H1 (cell line): ENCODE results near the gene KCNJ18. TPM values are rescaled to one million over a fixed set of nuclear protein-coding genes. Genes with fewer than 3 reads are reported as not detected.
"Not testable (repeated sequence)": the region's sequence is repeated elsewhere in the genome, so short reads cannot be mapped to it uniquely, and the experiment has no call there.

Source experiments
- CTCF ChIA-PET: fragments of 300-600 bp; sonication (Branson Sonifier 250); formaldehyde crosslinking; loops from one replicate; lab custom pipeline; 2021; ENCODE audit not compliant: partially characterized antibody; lab: Charles Lee
- POLR2A ChIA-PET: fragments of 300-600 bp; sonication (Branson Sonifier 250); formaldehyde crosslinking; loops from one replicate; lab custom pipeline; 2021; ENCODE audit warnings: inconsistent platforms; ENCODE audit not compliant: partially characterized antibody; lab: Charles Lee
- DNase-seq, 2 experiments: peaks; one replicate each; pipeline versions ENCODE4 v3.0.0 to v3.0.0-alpha.2; 2010 to 2022; ENCODE audit warnings: low spot score in 2 of 2, low read depth in 1 of 2, mixed read lengths in 1 of 2
- FAIRE-seq: peaks from 2 replicates; lab custom pipeline; 2011; peaks lifted over from hg19 to GRCh38; lab: Jason Lieb, UNC
- H2AFZ ChIP-seq: 2 replicates; pipeline ENCODE4 v1.8.1; 2012; ENCODE audit warnings: low read length, inconsistent platforms
- H2AK5ac ChIP-seq: 2 replicates; pipeline ENCODE4 v1.6.1; 2013; ENCODE audit warnings: low read depth, low read length
- H2BK120ac ChIP-seq: replicated peaks from 2 replicates; pipeline ENCODE3; 2013; ENCODE audit warnings: low read depth, low read length, inconsistent platforms
- H2BK12ac ChIP-seq: 2 replicates; pipeline ENCODE4 v1.6.1; 2013; ENCODE audit warnings: low read depth, low read length
- H2BK15ac ChIP-seq: 2 replicates; pipeline ENCODE4 v1.6.1; 2013; ENCODE audit warnings: low read length
- H2BK20ac ChIP-seq: 2 replicates; pipeline ENCODE4 v1.6.1; 2013; ENCODE audit warnings: low read length
- H2BK5ac ChIP-seq: 2 replicates; pipeline ENCODE4 v1.6.1; 2013; ENCODE audit warnings: low read depth, low read length
- H3K14ac ChIP-seq: 2 replicates; pipeline ENCODE4 v1.6.1; 2013; ENCODE audit warnings: inconsistent platforms; ENCODE audit not compliant: insufficient read length
- H3K18ac ChIP-seq: 2 replicates; pipeline ENCODE4 v1.6.1; 2013; ENCODE audit warnings: low read length; ENCODE audit errors: extremely low read depth
- H3K23ac ChIP-seq: 2 replicates; pipeline ENCODE4 v1.6.1; 2013; ENCODE audit warnings: inconsistent platforms; ENCODE audit not compliant: insufficient read length
- H3K23me2 ChIP-seq: 2 replicates; pipeline ENCODE4 v1.6.1; 2013; ENCODE audit warnings: low read depth, low read length
- H3K27ac ChIP-seq: 2 replicates; pipeline ENCODE4 v1.6.1; 2011; ENCODE audit warnings: low read depth, low read length, inconsistent platforms
- H3K27me3 ChIP-seq, 4 experiments: replicated peaks in 1 of 4; 1 replicate in 1 of 4; 2 replicates in 3 of 4; pipeline versions ENCODE4 v1.6.1 to v1.8.1; 2011 to 2013; ENCODE audit warnings: low read length in 3 of 4, mild to moderate bottlenecking in 3 of 4, inconsistent platforms in 2 of 4, mixed read lengths in 2 of 4, moderate library complexity in 1 of 4; ENCODE audit not compliant: control insufficient read depth in 3 of 4, insufficient read depth in 3 of 4; ENCODE audit errors: extremely low read depth in 1 of 4
- H3K36me3 ChIP-seq, 4 experiments: 2 replicates each; pipeline versions ENCODE4 v1.6.1 to v1.8.1; 2011 to 2013; ENCODE audit warnings: mild to moderate bottlenecking in 4 of 4, low read length in 3 of 4, moderate library complexity in 2 of 4, control low read depth in 1 of 4, inconsistent platforms in 1 of 4; ENCODE audit not compliant: insufficient read depth in 4 of 4, control insufficient read depth in 2 of 4
- H3K4ac ChIP-seq: replicated peaks from 2 replicates; pipeline ENCODE3; 2013; ENCODE audit warnings: low read length, low read depth, mixed read lengths, inconsistent platforms; ENCODE audit not compliant: insufficient read length
- H3K4me1 ChIP-seq, 4 experiments: replicated peaks in 1 of 4; 1 replicate in 1 of 4; 2 replicates in 3 of 4; pipeline versions ENCODE4 v1.6.1 to v1.8.1; 2011 to 2013; ENCODE audit warnings: low read length in 3 of 4, inconsistent platforms in 2 of 4, mixed read lengths in 1 of 4; ENCODE audit not compliant: insufficient read depth in 4 of 4, control insufficient read depth in 3 of 4
- H3K4me2 ChIP-seq, 2 experiments: 2 replicates each; pipeline versions ENCODE4 v1.6.1 to v1.8.1; 2011 to 2013; ENCODE audit warnings: low read depth in 2 of 2, low read length in 2 of 2, control low read depth in 1 of 2, inconsistent platforms in 1 of 2, mild to moderate bottlenecking in 1 of 2; ENCODE audit not compliant: insufficient read depth in 1 of 2
- H3K4me3 ChIP-seq, 4 experiments: fragments of 200-600, 300-600 bp in 1 of 4; sonication (generic), shearing (Covaris generic), sonication (Bioruptor Twin) in 1 of 4; 2 replicates each; pipeline versions ENCODE4 v1.5.1 to v1.8.1; 2011 to 2016; ENCODE audit warnings: low read length in 4 of 4, low read depth in 3 of 4, control low read depth in 2 of 4, inconsistent platforms in 2 of 4, mild to moderate bottlenecking in 2 of 4, mixed read lengths in 1 of 4, moderate library complexity in 1 of 4; ENCODE audit not compliant: insufficient read depth in 2 of 4; ENCODE audit errors: extremely low read depth in 1 of 4
- H3K56ac ChIP-seq: replicated peaks from 2 replicates; pipeline ENCODE3; 2013; ENCODE audit warnings: low read depth, mild to moderate bottlenecking, mixed read lengths, low read length, inconsistent platforms; ENCODE audit not compliant: insufficient read length
- H3K79me1 ChIP-seq: 2 replicates; pipeline ENCODE4 v1.6.1; 2013; ENCODE audit warnings: low read depth, low read length, control low read depth
- H3K79me2 ChIP-seq, 2 experiments: 2 replicates each; pipeline versions ENCODE4 v1.6.1 to v1.8.1; 2012 to 2013; ENCODE audit warnings: low read length in 2 of 2, mild to moderate bottlenecking in 2 of 2, inconsistent platforms in 1 of 2; ENCODE audit not compliant: insufficient read depth in 2 of 2, control insufficient read depth in 1 of 2
- H3K9ac ChIP-seq, 4 experiments: replicated peaks in 1 of 4; 1 replicate in 1 of 4; 2 replicates in 3 of 4; pipeline versions ENCODE4 v1.6.1 to v1.8.1; 2011 to 2013; ENCODE audit warnings: low read depth in 3 of 4, low read length in 3 of 4, control low read depth in 2 of 4, mild to moderate bottlenecking in 2 of 4, moderate library complexity in 2 of 4, inconsistent platforms in 1 of 4; ENCODE audit errors: extremely low read depth in 1 of 4
- H3K9me3 ChIP-seq, 2 experiments: 2 replicates each; pipeline versions ENCODE4 v1.6.1 to v1.8.1; 2012 to 2013; ENCODE audit warnings: mild to moderate bottlenecking in 2 of 2, moderate library complexity in 2 of 2, control low read depth in 1 of 2, inconsistent platforms in 1 of 2, low read depth in 1 of 2, low read length in 1 of 2, mixed read lengths in 1 of 2; ENCODE audit not compliant: insufficient read depth in 2 of 2
- H4K20me1 ChIP-seq, 2 experiments: replicated peaks in 1 of 2; 2 replicates each; pipeline versions ENCODE3 to v1.8.1; 2011 to 2013; ENCODE audit warnings: inconsistent platforms in 2 of 2, low read length in 2 of 2, mild to moderate bottlenecking in 1 of 2; ENCODE audit not compliant: insufficient read depth in 2 of 2, control insufficient read depth in 1 of 2
- H4K5ac ChIP-seq: 2 replicates; pipeline ENCODE4 v1.6.1; 2013; ENCODE audit warnings: low read length, low read depth, mixed read lengths, inconsistent platforms; ENCODE audit not compliant: insufficient read length
- H4K8ac ChIP-seq: 2 replicates; pipeline ENCODE4 v1.8.0; 2013; ENCODE audit warnings: mild to moderate bottlenecking, moderate library complexity, low read length, inconsistent platforms; ENCODE audit not compliant: insufficient read depth; ENCODE audit errors: extremely low read depth
- H4K91ac ChIP-seq: replicated peaks from 2 replicates; pipeline ENCODE3; 2013; ENCODE audit warnings: low read length, mixed read lengths, inconsistent platforms; ENCODE audit not compliant: insufficient read length
- WGBS, 2 experiments: shearing (Covaris generic) in 1 of 2; methylation state at CpG; one replicate each; pipeline versions ENCODE4 v1.1.6 to v1.1.7; 2013 to 2015; ENCODE audit warnings: low lambda C conversion rate in 2 of 2, mixed read lengths in 2 of 2, inconsistent platforms in 1 of 2, low coverage in 1 of 2, missing lambda C conversion rate in 1 of 2; ENCODE audit not compliant: insufficient replicate concordance in 2 of 2, insufficient coverage in 1 of 2, insufficient read length in 1 of 2; ENCODE audit errors: extremely low coverage in 1 of 2, missing lambda C conversion rate in 1 of 2; 5-methylcytosine and 5-hydroxymethylcytosine counted together
- polyA plus RNA-seq, 7 experiments: library from polyadenylated mRNA; depleted of rRNA in 3 of 7; stranded (reverse) in 5 of 7; unstranded in 2 of 7; fragments of >200 nt in 5 of 7; fragments of 200-250 nt in 2 of 7; gene quantifications; 1 replicate in 5 of 7; 2 replicates in 1 of 7; 4 replicates in 1 of 7; pipeline versions ENCODE4 v1.2.1 to v1.2.3, GENCODE V29; 2011 to 2013; ENCODE audit warnings: missing spikeins in 2 of 7, mixed read lengths in 2 of 7
- total RNA-seq: library from RNA; stranded (reverse); fragmentation: NEBNext Ultra II Directional; extraction: Animal tissue kit (Norgen Biotek cat#: 25700); gene quantifications from 2 replicates; pipeline ENCODE4 v1.2.1, GENCODE V29; 2021

KCNJ18 gene
- total and polyA plus RNA-seq, 2 of the 8 experiments (the other 6 are each of a cell fraction or from before 2014, with no cell fraction given), result not detected

DNA sequence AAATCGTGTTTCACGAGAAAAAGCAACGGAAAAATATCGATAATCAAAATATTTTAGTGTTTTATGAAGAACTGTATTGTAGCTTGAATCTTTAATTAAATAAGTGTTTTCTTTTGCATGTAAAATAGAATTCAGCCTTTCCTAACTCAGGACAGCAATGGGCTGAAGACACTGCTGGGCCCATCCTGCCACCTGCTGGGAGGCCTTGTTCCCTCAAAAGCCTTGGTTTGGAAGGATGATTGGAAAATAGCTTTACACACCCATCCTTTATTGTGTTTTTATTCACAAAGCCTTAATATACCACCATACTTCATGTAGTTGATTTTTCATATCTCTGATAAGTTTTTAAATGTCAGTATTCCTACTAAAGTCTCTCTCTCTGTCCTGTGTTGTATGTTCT is 43.5 kb downstream of the KCNJ18 start:
- H2BK15ac ChIP-seq, H4K20me1 ChIP-seq, H3K4me1 ChIP-seq, H3K56ac ChIP-seq, H3K18ac ChIP-seq, H2BK12ac ChIP-seq, H3K79me2 ChIP-seq, H3K9ac ChIP-seq, POLR2A ChIA-PET, H3K4me2 ChIP-seq, H3K14ac ChIP-seq, H3K27me3 ChIP-seq, H3K4me3 ChIP-seq, H2AFZ ChIP-seq, DNase-seq, H3K23ac ChIP-seq, H2BK5ac ChIP-seq, H3K27ac ChIP-seq, H4K5ac ChIP-seq, H3K36me3 ChIP-seq, H2AK5ac ChIP-seq, H3K79me1 ChIP-seq, CTCF ChIA-PET, H4K91ac ChIP-seq, H4K8ac ChIP-seq, FAIRE-seq, H2BK20ac ChIP-seq, H3K23me2 ChIP-seq, H2BK120ac ChIP-seq, H3K4ac ChIP-seq: not testable (repeated sequence)
- 86% methylated on average over 4 of the region's 4 CpGs; no CpG with 5 or more reads in 1 of the 2 experiments for WGBS, 2 experiments
- peaks cover 13 to 54% of the 10 kb centered on the region in 2 experiments; a peak in 3 of 4 replicates for H3K9me3 ChIP-seq

GRCh38 chr17:21737015-21737580 is 44.8 kb downstream of the KCNJ18 start:
- POLR2A ChIA-PET, H4K20me1 ChIP-seq, H3K27ac ChIP-seq, H3K18ac ChIP-seq, H3K14ac ChIP-seq, H3K36me3 ChIP-seq, H2AK5ac ChIP-seq, H3K23me2 ChIP-seq, H2BK20ac ChIP-seq, H3K79me1 ChIP-seq, H3K4me2 ChIP-seq, H2AFZ ChIP-seq, H3K27me3 ChIP-seq, H2BK12ac ChIP-seq, H3K56ac ChIP-seq, H3K4me1 ChIP-seq, DNase-seq, H3K4ac ChIP-seq, H2BK120ac ChIP-seq, FAIRE-seq, H4K91ac ChIP-seq, H4K5ac ChIP-seq, H3K23ac ChIP-seq, H3K79me2 ChIP-seq, H4K8ac ChIP-seq, H3K9ac ChIP-seq, H2BK5ac ChIP-seq, H2BK15ac ChIP-seq, H3K4me3 ChIP-seq: not testable (repeated sequence)
- WGBS, 2 experiments, result 80% methylated on average over 15 of the region's 23 CpGs; no CpG with 5 or more reads in 1 of the 2 experiments
- CTCF ChIA-PET, result interaction anchor here (0.6 kb wide), 1 partner anchor 1912 kb away, joined by 4 read pairs; no protein-coding TSS in a partner anchor
- peaks cover 9 to 51% of the 10 kb centered on the region in 2 experiments; a peak in 3 of 4 replicates for H3K9me3 ChIP-seq
